Peyer's patch (tissue), 4 donors: ENCODE data around the gene TMEM94.

Experiments
- CTCF ChIP-seq, 6 experiments: fragments of 450-650 bp in 4 of 6; fragments of 200-600 bp in 2 of 6; sonication (generic) in 1 of 6; IDR thresholded peaks; one replicate each; pipeline ENCODE4 v1.5.1; 2017 to 2019; ENCODE audit warnings: antibody characterized with exemption in 6 of 6, mild to moderate bottlenecking in 3 of 6, moderate library complexity in 1 of 6
- POLR2A ChIP-seq, 2 donors: fragments of 450-650 bp; IDR thresholded peaks; one replicate each; pipeline ENCODE4 v1.5.1; 2017; ENCODE audit warnings: antibody characterized with exemption in 2 of 2, mild to moderate bottlenecking in 2 of 2, moderate library complexity in 2 of 2

DNA sequence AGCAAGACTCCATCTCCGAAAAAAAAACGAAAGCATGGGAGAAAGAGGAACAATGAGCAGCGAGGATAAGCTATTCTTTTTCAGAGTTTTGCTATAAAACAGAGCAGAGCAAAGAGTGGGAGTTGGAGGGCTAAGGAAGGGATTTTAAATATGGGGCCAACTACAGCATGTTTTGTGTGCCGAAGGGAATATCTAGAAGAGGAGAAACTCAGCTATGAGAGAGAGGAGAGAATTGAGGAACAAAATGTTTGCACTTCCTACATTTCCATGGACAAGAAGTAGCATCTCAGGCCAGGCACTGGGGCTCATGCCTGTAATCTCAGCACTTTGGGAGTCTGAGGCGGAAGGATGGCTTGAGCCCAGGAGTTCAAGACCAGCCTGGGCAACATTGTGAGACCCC is 37.9 kb upstream of the TMEM94 start:
- TF ChIP-seq POLR2A (IDR thresholded peaks at IDR 0.05) (no peak), CTCF (IDR thresholded peaks at IDR 0.05) (no peak)
